IPS DF 6.9 (cell line): ENCODE results near the gene LEMD1.
"Not testable (repeated sequence)": the region's sequence is repeated elsewhere in the genome, so short reads cannot be mapped to it uniquely, and the experiment has no call there.

Source experiments
- DNase-seq: peaks from one replicate; pipeline ENCODE4 v3.0.0-alpha.2; 2013; ENCODE audit warnings: low read depth, low spot score
- H3K27ac ChIP-seq: one replicate; pipeline ENCODE4 v1.5.1; 2013; ENCODE audit warnings: low read length, control low read depth
- H3K27me3 ChIP-seq: 2 replicates; pipeline ENCODE4 v1.6.1; 2013; ENCODE audit warnings: mild to moderate bottlenecking, low read length; ENCODE audit not compliant: control insufficient read depth, insufficient read depth
- H3K36me3 ChIP-seq: 2 replicates; pipeline ENCODE4 v1.6.1; 2013; ENCODE audit warnings: low read length; ENCODE audit not compliant: control insufficient read depth, insufficient read depth
- H3K4me1 ChIP-seq: 2 replicates; pipeline ENCODE4 v1.6.1; 2013; ENCODE audit warnings: low read length; ENCODE audit not compliant: control insufficient read depth, insufficient read depth
- H3K4me3 ChIP-seq: 2 replicates; pipeline ENCODE4 v1.5.1; 2013; ENCODE audit warnings: mild to moderate bottlenecking, low read length
- H3K9me3 ChIP-seq: 2 replicates; pipeline ENCODE4 v1.6.1; 2013; ENCODE audit warnings: low read length, inconsistent platforms; ENCODE audit not compliant: control insufficient read depth, insufficient read depth
- WGBS: extraction: QIAGEN DNeasy Blood & Tissue Kit; methylation state at CpG from one replicate; pipeline ENCODE4 v1.1.7; 2013; ENCODE audit warnings: mixed read lengths, missing lambda C conversion rate; ENCODE audit not compliant: insufficient read length, insufficient coverage; 5-methylcytosine and 5-hydroxymethylcytosine counted together

Gene LEMD1

DNA sequence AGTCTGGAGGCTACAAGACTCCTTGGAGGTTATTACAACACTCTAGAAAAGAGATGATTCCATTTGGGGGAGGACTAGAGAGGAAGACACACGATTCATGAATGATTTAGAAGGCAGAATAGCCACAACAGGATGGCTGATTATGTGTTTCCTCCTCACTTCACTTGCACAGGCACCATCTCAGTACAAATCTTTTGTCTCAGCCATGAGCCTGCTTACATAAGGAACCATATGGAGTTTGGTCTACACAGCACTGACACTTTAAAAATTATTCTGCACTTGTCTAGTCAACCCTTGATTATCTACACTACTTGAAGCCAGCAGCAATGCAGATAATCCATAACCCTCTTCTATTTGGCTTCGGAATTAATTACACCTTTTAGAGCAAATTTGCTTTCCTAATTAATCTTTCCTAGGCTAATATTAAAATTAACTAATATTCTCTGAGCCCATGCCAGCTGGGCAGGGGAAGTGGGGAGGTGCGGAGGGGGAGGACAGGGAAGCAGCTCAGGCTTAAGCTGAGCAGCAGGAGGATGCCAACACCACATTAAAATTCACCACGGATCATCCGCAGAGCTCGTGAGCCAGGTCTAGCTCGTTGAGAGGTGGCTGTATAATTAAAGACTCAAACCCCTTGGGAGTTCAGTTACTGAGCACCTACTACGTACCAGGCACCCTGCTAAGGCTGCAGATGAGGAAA lies 3.2 kb upstream of the LEMD1 start:
- H3K27ac ChIP-seq, result no peak overlapping the region
- H3K27me3 ChIP-seq, result no peaks in the 10 kb centered on the region

DNA sequence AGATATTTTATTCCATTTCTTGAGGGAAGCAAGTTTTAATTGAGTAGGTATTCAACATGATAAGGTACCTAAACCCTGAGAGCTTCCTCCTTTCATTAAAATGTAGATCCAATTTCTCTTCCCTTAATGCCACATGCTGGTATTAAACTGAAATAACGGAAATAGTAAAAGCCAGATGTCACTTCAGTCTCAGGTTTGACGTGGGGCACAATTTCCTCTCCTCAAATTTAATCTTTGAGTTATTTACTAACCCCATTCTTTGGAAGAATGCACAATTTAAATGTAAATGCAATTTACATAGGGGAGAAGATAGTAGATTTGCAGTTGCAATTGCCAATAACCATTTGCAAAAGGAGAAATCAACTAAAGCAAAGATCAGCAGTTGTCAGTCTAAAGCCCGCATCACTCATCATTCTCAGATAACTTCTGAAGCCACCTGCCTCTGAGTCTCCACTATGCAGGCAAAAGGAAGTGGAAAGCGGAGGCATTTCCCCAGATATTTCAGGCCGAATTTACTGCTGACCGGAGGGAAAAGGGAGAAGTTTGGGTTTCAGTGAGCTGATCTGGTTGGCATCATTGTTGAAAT lies 2.1 kb upstream of the LEMD1 start:
- H3K9me3 ChIP-seq, result no peaks in the 10 kb centered on the region
- no peaks in the 10 kb centered on the region for H3K4me1 ChIP-seq
- H3K36me3 ChIP-seq, result no peaks in the 10 kb centered on the region
- no peak overlapping the region for H3K4me3 ChIP-seq
- H3K27me3 ChIP-seq, result no peaks in the 10 kb centered on the region
- no peak overlapping the region for H3K27ac ChIP-seq
- DNase-seq, result no peak
- no CpG with 5 or more reads among the region's 6 CpGs for WGBS

More for the DNA sequence above, 3.2 kb upstream of the LEMD1 start:
- no peaks in the 10 kb centered on the region for H3K4me1 ChIP-seq
- no peaks in the 10 kb centered on the region for H3K9me3 ChIP-seq
- WGBS, result no CpG with 5 or more reads among the region's 8 CpGs
- no peak for DNase-seq
- H3K4me3 ChIP-seq, result no peak overlapping the region
- no peaks in the 10 kb centered on the region for H3K36me3 ChIP-seq

- H3K4me3 ChIP-seq, result no peak overlapping the region
- H3K27me3 ChIP-seq, result no peaks in the 10 kb centered on the region
- H3K27ac ChIP-seq, result no peak overlapping the region
- WGBS, result no CpG with 5 or more reads among the region's 4 CpGs
- H3K4me1 ChIP-seq, result no peaks in the 10 kb centered on the region
- no peaks in the 10 kb centered on the region for H3K9me3 ChIP-seq
- H3K36me3 ChIP-seq, result no peaks in the 10 kb centered on the region
- no peak for DNase-seq
These were observed 1.3 kb upstream of the LEMD1 start for GRCh38 chr1:205422993-205423642.

GRCh38 chr1:205420938-205421337 lies 918 bp downstream of the LEMD1 start:
- Histone ChIP-seq H3K9me3 (no peaks in the 10 kb centered on the region), H3K4me1 (no peaks in the 10 kb centered on the region), H3K27ac (no peak overlapping the region), H3K36me3 (no peaks in the 10 kb centered on the region), H3K4me3 (no peak overlapping the region), H3K27me3 (no peaks in the 10 kb centered on the region)
- WGBS, result no CpG with 5 or more reads among the region's 2 CpGs
- DNase-seq, result no peak

DNA sequence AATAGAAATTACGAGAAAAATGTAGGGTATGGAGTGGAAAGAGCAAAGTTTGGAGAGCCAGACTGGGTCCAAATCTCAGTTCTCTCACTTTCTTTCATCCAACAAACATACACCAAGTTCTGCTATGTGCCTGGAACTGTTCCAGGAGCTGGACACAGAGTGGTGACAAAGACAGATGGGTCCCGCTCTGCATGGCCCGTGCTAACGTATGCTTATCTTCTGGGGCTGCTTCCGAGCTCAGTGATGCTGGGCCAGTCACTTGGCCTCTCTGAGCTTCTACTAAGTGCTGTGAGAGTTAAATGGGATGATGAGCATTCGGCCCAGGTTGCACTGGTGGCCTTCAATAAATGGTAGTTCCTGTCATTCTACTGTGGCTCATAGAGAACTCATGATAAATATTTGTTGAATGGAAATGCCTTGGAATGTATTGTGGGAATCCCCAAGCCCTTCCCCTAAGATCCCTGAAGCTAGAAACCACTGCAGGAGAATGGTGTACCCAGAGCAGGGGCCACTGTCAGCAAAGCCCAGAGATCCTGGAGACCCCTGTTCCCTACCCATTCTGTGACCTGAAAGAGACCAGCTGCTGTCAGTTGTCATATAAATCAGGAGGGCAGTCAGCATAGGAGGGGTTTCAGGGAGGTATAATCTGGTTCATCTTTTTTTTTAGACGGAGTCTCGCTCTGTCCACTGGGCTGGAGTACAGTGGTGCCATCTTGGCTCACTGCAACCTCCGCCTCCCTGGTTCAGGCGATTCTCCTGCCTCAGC lies 3.8 kb downstream of the LEMD1 start:
- no CpG with 5 or more reads among the region's 10 CpGs for WGBS
- Histone ChIP-seq H3K36me3 (no peaks in the 10 kb centered on the region), H3K27me3 (no peaks in the 10 kb centered on the region), H3K9me3 (no peaks in the 10 kb centered on the region), H3K27ac (no peak overlapping the region), H3K4me1 (no peaks in the 10 kb centered on the region), H3K4me3 (no peak overlapping the region)
- no peak for DNase-seq

DNA sequence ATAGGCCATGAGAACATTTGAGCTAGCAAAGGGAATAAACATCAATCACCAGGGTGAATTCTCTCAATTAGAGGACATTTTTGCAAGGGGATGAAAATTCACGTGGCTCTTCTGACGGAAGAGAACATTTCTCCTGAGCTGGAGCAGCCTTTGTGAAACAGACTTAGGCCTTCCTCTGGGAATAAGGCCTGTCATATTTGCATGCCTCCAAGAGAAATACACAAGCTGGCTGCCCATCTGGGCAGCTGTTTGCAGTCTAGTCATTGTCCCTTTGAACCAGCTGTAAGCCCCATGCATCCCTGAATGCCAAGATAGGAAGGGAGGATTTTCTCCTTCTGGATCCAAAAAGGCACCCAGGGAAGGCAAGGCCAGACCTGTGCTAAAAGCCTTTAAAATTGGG lies 5.5 kb downstream of the LEMD1 start:
- no peak overlapping the region for H3K27ac ChIP-seq
- H3K36me3 ChIP-seq, result no peaks in the 10 kb centered on the region
- H3K9me3 ChIP-seq, result no peaks in the 10 kb centered on the region
- no peak overlapping the region for H3K4me3 ChIP-seq
- WGBS, result no CpG with 5 or more reads among the region's 2 CpGs
- H3K4me1 ChIP-seq, result no peaks in the 10 kb centered on the region
- no peak for DNase-seq
- no peaks in the 10 kb centered on the region for H3K27me3 ChIP-seq

DNA sequence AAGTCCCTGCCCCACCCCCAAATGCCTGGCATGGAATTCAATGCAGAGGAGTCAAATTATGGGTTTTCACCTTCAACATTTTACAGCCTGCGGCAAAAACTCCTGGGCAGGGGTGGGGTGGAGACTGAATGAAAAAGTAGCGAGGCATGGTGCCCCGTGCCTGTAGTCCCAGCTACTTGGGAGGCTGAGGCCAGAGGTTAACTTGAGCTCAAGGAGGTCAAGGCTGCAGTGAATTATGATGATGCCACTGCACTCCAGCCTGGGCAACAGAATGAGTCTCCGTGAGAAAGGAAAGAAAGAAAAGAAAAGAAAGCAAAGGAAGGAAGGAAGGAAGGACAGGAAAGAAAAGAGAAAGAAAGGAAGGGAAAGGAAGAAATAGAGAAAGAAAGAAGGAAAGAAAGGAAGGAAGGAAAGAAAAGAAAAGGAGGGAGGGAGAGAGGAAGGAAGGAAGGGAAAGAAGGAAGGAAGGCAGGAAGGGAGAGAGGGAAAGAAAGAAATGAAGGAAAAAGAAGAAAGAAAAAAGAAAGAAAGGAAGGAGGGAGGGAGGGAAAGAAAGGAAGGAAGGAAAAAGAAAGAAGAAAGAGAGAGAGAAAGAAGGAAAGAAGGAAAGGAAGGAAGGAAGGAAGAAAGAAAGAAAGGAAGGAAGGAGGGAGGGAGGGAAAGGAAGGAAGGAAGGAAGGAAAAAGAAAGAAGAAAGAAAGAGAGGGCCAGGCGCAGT lies 11.1 kb downstream of the LEMD1 start:
- Histone ChIP-seq H3K27me3 (no peaks in the 10 kb centered on the region), H3K36me3 (no peaks in the 10 kb centered on the region), H3K27ac (no peak overlapping the region), H3K4me3 (no peak overlapping the region), H3K4me1 (no peaks in the 10 kb centered on the region), H3K9me3 (peaks cover 2% of the 10 kb centered on the region; the same call in 1 of the 2 replicates)
- no peak for DNase-seq
- no CpG with 5 or more reads among the region's 5 CpGs for WGBS

DNA sequence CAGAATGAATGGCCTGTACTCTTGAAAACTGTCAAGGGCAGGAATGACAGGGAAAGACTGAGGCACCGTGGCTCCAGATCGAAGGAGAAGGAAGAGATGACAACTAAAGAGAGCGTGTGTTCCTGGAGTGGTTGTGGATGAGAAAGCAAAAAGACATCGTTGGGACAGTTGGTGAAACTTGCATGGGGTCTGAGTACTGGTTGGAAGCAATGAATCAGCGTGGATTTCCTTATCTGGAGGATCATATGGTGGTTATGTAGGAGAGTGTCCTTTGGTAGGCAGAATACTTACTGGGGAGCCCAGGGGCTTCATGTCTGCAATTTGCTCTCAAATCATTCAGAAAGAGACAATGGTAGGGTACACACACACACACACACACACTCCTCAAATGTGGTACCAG lies 13.9 kb downstream of the LEMD1 start:
- H3K27ac ChIP-seq, result no peak overlapping the region
- WGBS, result no CpG with 5 or more reads among the region's 5 CpGs
- H3K4me3 ChIP-seq, result no peak overlapping the region
- no peaks in the 10 kb centered on the region for H3K36me3 ChIP-seq
- H3K9me3 ChIP-seq, result peaks cover 2% of the 10 kb centered on the region; the same call in 1 of the 2 replicates
- no peaks in the 10 kb centered on the region for H3K4me1 ChIP-seq
- H3K27me3 ChIP-seq, result no peaks in the 10 kb centered on the region
- DNase-seq, result no peak

DNA sequence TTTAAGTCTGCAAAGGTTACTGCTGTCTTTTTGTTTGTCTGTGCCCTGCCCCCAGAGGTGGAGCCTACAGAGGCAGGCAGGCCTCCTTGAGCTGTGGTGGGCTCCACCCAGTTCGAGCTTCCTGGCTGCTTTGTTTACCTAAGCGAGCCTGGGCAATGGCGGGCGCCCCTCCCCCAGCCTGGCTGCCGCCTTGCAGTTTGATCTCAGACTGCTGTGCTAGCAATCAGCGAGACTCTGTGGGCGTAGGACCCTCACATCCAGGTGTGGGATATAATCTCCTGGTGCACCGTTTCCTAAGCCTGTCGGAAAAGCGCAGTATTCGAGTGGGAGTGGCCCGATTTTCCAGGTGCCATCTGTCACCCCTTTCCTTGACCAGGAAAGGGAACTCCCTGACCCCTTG lies 15.6 kb downstream of the LEMD1 start:
- not testable (repeated sequence) for H3K27ac ChIP-seq, H3K9me3 ChIP-seq, DNase-seq, H3K27me3 ChIP-seq, H3K36me3 ChIP-seq, H3K4me1 ChIP-seq, H3K4me3 ChIP-seq
- no CpG with 5 or more reads among the region's 12 CpGs for WGBS

GRCh38 chr1:205404484-205404883 lies 17.4 kb downstream of the LEMD1 start:
- H3K27me3 ChIP-seq, H3K4me1 ChIP-seq, H3K27ac ChIP-seq, H3K36me3 ChIP-seq, H3K4me3 ChIP-seq, DNase-seq, H3K9me3 ChIP-seq: not testable (repeated sequence)
- WGBS, result no CpG with 5 or more reads among the region's 3 CpGs
